ENCODE measurements around the gene KRTAP13-2.

GRCh38 chr21:30348506-30348905 lies 23.6 kb downstream of the KRTAP13-2 start, which contains the start of gene KRTAP23-1:
- TF ChIP-seq CTCF (IDR thresholded peaks at IDR 0.05) (no peak), POLR2A (IDR thresholded peaks at IDR 0.05) (no peak)

Measured in body of pancreas (tissue), 4 donors.